Mucosa of rectum (tissue), 2 donors: ENCODE measurements around the gene CPLX3.

Experiments
- H3K27ac ChIP-seq, 2 donors: one replicate each; pipeline ENCODE4 v1.7.0; 2013; ENCODE audit warnings: inconsistent platforms in 2 of 2, low read depth in 2 of 2, low read length in 2 of 2
- H3K27me3 ChIP-seq, 2 donors: one replicate each; pipeline ENCODE4 v1.7.0; 2013; ENCODE audit warnings: low read length in 2 of 2; ENCODE audit not compliant: control insufficient read depth in 2 of 2, insufficient read depth in 2 of 2
- H3K36me3 ChIP-seq, 2 donors: one replicate each; pipeline ENCODE4 v1.7.0; 2013; ENCODE audit warnings: low read length in 2 of 2; ENCODE audit not compliant: control insufficient read depth in 2 of 2, insufficient read depth in 2 of 2
- H3K4me1 ChIP-seq, 2 donors: one replicate each; pipeline ENCODE4 v1.7.0; 2013; ENCODE audit warnings: low read length in 2 of 2, mild to moderate bottlenecking in 1 of 2; ENCODE audit not compliant: control insufficient read depth in 2 of 2, insufficient read depth in 2 of 2
- H3K4me3 ChIP-seq, 2 donors: one replicate each; pipeline ENCODE4 v1.7.0; 2013; ENCODE audit warnings: low read length in 2 of 2
- H3K9ac ChIP-seq, 2 donors: one replicate each; pipeline ENCODE4 v1.7.0; 2013; ENCODE audit warnings: low read length in 2 of 2, low read depth in 1 of 2, mild to moderate bottlenecking in 1 of 2
- H3K9me3 ChIP-seq, 2 donors: one replicate each; pipeline ENCODE4 v1.7.0; 2013; ENCODE audit warnings: low read length in 2 of 2; ENCODE audit not compliant: control insufficient read depth in 2 of 2
- donor health status: healthy.
- donor health status: Normal muscosa, but diverticular disease.

Gene CPLX3

DNA sequence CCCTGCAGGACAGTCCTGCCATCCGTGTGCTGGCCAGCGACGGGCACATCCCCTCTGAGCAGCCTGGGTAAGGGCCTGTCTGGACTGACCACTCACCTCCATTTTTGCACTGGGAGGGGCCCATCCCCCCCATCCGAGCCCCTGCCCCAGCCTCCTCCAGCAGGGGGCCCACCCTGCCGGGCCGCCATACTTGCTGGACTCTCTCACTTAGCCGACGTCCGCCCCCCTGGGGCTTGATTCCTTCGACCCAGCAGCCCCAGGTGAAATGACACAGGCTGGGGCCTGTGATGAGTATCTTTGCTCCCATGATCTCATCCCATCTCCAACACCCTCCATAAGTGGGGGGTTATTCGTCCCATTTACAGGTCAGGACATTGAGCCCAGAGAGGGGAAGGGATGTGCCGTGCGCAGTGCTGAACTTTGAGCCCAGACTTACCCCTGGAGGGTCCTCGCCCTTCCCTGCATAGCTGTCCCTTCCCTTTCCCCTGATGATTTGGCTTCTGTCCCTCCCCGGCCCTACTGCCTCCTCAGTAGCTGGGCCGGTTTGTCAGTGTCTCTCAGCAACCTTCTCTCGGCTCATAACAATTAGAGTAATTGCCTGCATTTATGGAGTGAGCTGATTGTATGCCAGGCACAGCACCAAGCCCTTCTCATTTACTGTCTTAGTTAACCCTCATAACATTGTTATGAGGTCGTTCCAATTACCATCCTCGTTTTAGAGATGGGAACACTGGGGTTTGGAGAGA, 9.6 kb upstream of the CPLX3 start:
- Histone ChIP-seq H3K9me3 (no peaks in the 10 kb centered on the region), H3K9ac (peak overlapping the region in 1 of 2 donors; percentile 52), H3K36me3 (no peaks in the 10 kb centered on the region), H3K4me1 (peaks cover 39 to 44% of the 10 kb centered on the region in 2 donors), H3K27me3 (no peaks in the 10 kb centered on the region), H3K4me3 (no peak overlapping the region), H3K27ac (peak overlapping the region; percentile 59 to 66)

GRCh38 chr15:74817370-74817737, 9.1 kb upstream of the CPLX3 start:
- Histone ChIP-seq H3K9me3 (no peaks in the 10 kb centered on the region), H3K27ac (peak overlapping the region; percentile 59 to 66), H3K27me3 (no peaks in the 10 kb centered on the region), H3K4me3 (no peak overlapping the region), H3K36me3 (no peaks in the 10 kb centered on the region), H3K4me1 (peaks cover 39 to 44% of the 10 kb centered on the region in 2 donors), H3K9ac (peak overlapping the region in 1 of 2 donors; percentile 52)

GRCh38 chr15:74820056-74820455, 6.4 kb upstream of the CPLX3 start:
- H3K27me3 ChIP-seq, result no peaks in the 10 kb centered on the region
- H3K27ac ChIP-seq, result no peak overlapping the region
- H3K4me1 ChIP-seq, result peaks cover 36 to 41% of the 10 kb centered on the region in 2 donors
- H3K4me3 ChIP-seq, result no peak overlapping the region
- H3K36me3 ChIP-seq, result no peaks in the 10 kb centered on the region
- no peaks in the 10 kb centered on the region for H3K9me3 ChIP-seq
- H3K9ac ChIP-seq, result no peak overlapping the region

- no peak overlapping the region for H3K4me3 ChIP-seq
- H3K9me3 ChIP-seq, result no peaks in the 10 kb centered on the region
- H3K36me3 ChIP-seq, result no peaks in the 10 kb centered on the region
- peaks cover 25 to 29% of the 10 kb centered on the region in 2 donors for H3K4me1 ChIP-seq
- no peak overlapping the region for H3K27ac ChIP-seq
- H3K27me3 ChIP-seq, result no peaks in the 10 kb centered on the region
- no peak overlapping the region for H3K9ac ChIP-seq
Measured at GRCh38 chr15:74821091-74821789, 5.2 kb upstream of the CPLX3 start.

- Histone ChIP-seq H3K36me3 (no peaks in the 10 kb centered on the region), H3K9ac (no peak overlapping the region), H3K9me3 (no peaks in the 10 kb centered on the region), H3K27ac (no peak overlapping the region), H3K4me1 (peaks cover 20 to 24% of the 10 kb centered on the region in 2 donors), H3K4me3 (no peak overlapping the region), H3K27me3 (peaks cover 0 to 2% of the 10 kb centered on the region in 2 donors)
Measured at GRCh38 chr15:74821790-74822158, 4.7 kb upstream of the CPLX3 start.

GRCh38 chr15:74822233-74822632, 4.2 kb upstream of the CPLX3 start:
- Histone ChIP-seq H3K27me3 (peaks cover 3 to 5% of the 10 kb centered on the region in 2 donors), H3K27ac (no peak overlapping the region), H3K4me3 (no peak overlapping the region), H3K9ac (no peak overlapping the region), H3K36me3 (no peaks in the 10 kb centered on the region), H3K4me1 (peaks cover 17 to 19% of the 10 kb centered on the region in 2 donors), H3K9me3 (no peaks in the 10 kb centered on the region)

GRCh38 chr15:74823324-74823723, 3.1 kb upstream of the CPLX3 start:
- Histone ChIP-seq H3K4me3 (no peak overlapping the region), H3K4me1 (peaks cover 9 to 10% of the 10 kb centered on the region in 2 donors), H3K9ac (no peak overlapping the region)

GRCh38 chr15:74824976-74825375, 1.5 kb upstream of the CPLX3 start:
- Histone ChIP-seq H3K4me3 (no peak overlapping the region), H3K36me3 (no peaks in the 10 kb centered on the region), H3K4me1 (no peaks in the 10 kb centered on the region), H3K27me3 (peaks cover 9 to 13% of the 10 kb centered on the region in 2 donors), H3K27ac (no peak overlapping the region), H3K9me3 (no peaks in the 10 kb centered on the region), H3K9ac (no peak overlapping the region)

More at GRCh38 chr15:74823324-74823723, 3.1 kb upstream of the CPLX3 start:
- Histone ChIP-seq H3K27me3 (peaks cover 9 to 13% of the 10 kb centered on the region in 2 donors), H3K27ac (no peak overlapping the region), H3K36me3 (no peaks in the 10 kb centered on the region), H3K9me3 (no peaks in the 10 kb centered on the region)

- Histone ChIP-seq H3K9me3 (no peaks in the 10 kb centered on the region), H3K36me3 (no peaks in the 10 kb centered on the region), H3K27me3 (peaks cover 9 to 13% of the 10 kb centered on the region in 2 donors), H3K9ac (no peak overlapping the region), H3K4me1 (no peaks in the 10 kb centered on the region), H3K27ac (no peak overlapping the region), H3K4me3 (no peak overlapping the region)
Measured at GRCh38 chr15:74825866-74826265, 561 bp upstream of the CPLX3 start.

DNA sequence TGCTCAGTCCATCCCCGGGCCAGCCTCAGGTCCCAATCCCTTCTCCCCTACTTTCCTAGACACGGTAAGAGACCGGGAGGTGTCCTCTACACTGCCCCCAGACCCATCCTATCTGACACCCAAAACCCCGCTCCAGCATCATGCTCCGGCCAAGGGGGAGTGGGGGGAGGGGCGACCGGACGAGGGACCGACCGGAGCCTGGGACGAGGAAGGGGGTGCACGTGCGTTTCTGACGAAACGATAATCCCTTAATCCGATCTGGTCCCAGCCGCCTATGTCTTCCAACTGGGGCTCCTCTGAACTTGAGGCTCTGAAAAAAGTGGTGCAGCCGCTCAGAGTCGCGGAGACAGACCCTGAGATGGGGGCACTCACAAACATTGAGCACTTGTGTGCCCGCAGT, 494 bp downstream of the CPLX3 start:
- no peak overlapping the region for H3K9ac ChIP-seq
- H3K36me3 ChIP-seq, result no peaks in the 10 kb centered on the region
- H3K27me3 ChIP-seq, result peaks cover 9 to 13% of the 10 kb centered on the region in 2 donors
- no peak overlapping the region for H3K4me3 ChIP-seq
- peaks cover 1 to 6% of the 10 kb centered on the region in 2 donors for H3K4me1 ChIP-seq
- H3K27ac ChIP-seq, result no peak overlapping the region
- no peaks in the 10 kb centered on the region for H3K9me3 ChIP-seq
